CD4-positive, alpha-beta T cell treated with Interleukin-15 for 1 hour (primary cell): ENCODE data around the gene CDHR3.
"Not testable (repeated sequence)": the region's sequence is repeated elsewhere in the genome, so short reads cannot be mapped to it uniquely, and the experiment has no call there.

Experiments
- DNase-seq: peaks from one replicate; pipeline ENCODE4 v3.0.0-alpha.2; 2020

The CDHR3 gene

DNA sequence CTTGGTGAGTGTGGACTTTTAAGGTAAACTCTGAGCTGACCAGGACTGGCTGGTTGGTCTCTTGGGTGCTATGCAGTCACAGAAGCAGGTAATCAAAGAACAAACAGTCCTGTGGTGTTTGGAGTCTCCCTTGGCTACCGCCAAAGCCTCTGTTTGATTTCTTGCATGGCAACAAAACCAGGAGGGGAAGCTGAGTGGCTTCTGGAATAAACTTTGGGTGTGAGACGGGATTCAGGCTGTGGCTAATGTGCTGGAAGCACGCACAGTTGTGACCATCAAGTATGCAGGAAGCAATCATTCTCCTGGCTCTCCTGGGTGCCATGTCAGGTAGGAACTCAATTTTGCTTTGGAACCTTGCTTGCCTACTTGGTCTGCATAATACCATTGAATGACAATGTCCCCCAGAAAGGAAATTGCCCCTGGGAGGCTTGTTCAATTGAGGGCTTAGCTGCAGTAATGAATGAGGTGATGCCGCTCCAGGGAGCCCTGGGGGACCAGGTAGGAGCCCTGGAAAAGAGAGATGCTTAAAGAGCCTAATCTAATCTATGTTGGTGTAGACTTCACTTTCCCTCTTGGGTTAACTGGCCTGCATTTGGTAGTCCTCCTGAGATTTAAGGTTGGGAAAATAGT lies at the start of gene CDHR3:
CDHR3 (plus strand) TSS at position 227 of the 630 bp plus-strand sequence; CDS start at position 282, 55 bp downstream.
- no peak for DNase-seq

DNA sequence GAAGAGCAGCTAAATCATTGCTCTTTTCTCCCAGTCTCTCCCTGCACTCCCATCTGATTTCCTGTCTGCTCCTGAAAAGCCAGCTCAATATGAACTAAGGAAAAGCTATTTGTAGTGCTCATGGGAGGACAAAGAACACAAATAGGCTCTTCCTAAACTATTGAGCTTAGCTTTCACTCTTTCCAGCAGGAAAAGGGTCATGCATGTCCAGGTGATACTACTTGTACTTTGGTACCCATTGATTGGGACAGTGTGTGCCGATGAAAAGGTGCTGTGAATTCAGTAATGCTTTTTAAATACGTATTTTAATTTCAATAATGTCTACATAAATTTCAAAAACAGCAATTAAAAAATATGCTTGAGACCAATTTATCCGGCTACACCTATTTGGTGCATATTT lies 49.1 kb upstream of the CDHR3 start:
- no peak for DNase-seq

- no peak for DNase-seq
Measured at GRCh38 chr7:105916603-105917002, 46.5 kb upstream of the CDHR3 start.

DNA sequence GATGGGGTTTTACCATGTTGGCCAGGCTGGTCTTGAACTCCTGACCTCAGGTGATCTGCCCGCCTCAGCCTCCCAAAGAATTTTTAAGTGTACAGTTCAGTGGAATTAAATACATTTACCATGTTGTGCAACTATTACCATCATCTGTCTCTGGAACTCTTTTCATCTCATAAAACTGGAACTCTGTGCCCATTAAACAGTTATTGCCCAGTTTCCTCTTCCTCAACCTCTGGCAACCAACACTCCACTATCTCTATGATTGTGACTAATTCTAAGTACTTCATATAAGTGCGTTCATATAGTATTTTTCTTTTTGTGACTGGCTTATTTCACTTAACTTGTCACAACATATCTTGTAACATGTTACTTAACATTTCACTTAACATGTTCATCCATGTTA lies 45.4 kb upstream of the CDHR3 start:
- DNase-seq: no peak

GRCh38 chr7:105920766-105921165 lies 42.3 kb upstream of the CDHR3 start:
- no peak for DNase-seq

GRCh38 chr7:105924945-105925344 lies 38.1 kb upstream of the CDHR3 start:
- DNase-seq: no peak

DNA sequence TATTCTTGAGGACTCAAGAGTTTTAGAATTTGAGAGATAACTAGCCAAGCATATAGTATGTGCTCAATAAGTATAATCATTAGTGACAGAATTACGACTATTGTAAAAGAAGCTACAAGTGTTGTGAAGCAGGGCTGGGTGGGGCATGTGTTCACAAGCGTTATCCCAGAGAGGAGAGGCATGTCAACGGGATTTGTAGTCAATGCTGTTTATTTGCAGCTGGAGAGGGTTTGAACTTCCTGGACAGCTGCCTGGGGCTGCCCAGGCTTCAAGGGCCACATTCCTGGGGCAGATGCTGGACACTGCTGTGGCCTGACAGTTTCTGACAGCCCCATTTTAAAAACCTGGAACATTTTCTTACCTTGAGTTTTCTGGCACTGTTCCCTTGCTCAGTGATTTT lies 36.9 kb upstream of the CDHR3 start:
- no peak for DNase-seq

DNA sequence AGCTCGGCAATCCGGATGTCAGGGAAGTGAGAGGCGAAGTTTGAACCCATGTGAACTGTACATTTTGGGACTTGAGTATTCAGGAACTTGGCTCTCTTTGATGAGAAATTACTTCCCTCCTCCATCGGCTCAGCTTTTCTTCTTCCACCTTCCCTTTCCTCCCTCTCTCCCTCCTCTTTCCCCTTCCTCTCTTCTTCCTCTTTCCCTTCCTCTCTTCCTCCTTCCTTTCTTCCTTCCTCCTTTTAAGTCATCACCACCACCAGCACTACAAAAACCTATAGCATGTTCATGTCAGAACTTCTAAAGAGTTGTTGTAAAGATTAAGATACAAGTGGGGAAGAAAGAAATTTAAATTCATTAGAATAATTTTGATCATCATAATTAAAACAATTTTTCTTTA lies 31.9 kb upstream of the CDHR3 start:
- DNase-seq: no peak

DNA sequence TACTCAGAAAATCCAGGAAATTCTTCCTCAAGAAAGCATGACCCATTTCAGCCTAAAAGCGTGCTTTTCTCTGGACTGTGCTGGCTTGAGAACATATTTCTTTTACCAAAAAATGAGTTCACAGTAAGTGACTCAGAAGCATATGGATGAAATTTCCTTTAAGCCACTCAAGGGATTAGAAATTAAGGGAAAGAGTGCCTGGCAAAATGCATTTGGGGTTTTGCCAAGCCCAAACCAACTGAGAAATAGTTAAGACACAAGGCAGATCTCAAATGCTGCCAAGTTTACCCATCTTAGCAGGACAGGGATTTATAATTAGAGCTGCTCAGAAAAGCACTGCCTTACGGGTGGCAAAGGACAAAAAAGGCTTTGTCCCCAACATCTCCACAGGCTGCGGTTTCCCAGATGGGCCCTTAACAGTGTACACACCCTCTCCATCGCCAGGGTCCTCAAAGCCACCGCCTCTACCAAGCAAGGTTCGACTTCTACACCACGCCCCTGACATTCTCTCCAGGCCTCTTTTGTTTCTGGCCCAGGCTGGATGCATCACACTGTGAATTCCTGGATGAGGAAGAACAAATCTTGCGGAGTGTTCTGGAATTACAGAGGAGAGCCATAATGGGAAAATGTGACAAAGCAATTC lies 30.1 kb upstream of the CDHR3 start:
- DNase-seq: no peak

GRCh38 chr7:105934572-105935185 lies 28.4 kb upstream of the CDHR3 start:
- no peak for DNase-seq

DNA sequence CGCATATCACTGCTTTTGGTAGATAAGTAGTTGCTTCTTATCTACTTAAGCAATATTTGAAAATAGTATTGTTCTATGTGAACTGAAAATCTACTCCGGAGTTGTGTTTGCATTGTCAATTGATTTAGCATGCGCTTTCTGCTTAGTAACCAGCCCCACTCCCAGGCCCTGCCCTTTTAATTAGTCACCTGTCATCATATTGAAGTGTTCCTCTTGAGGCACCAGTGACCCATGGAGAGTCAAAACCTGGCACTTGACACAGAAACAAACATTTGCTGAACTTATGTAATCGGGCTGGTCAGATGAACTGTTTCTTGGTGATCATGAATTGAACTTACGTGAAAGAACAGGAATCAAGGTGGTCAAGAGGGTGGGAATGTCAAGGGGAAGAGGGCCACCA lies 27.8 kb upstream of the CDHR3 start:
- DNase-seq: no peak

- DNase-seq: no peak
Measured at GRCh38 chr7:105937411-105937810, 25.7 kb upstream of the CDHR3 start.

- DNase-seq: no peak
Measured at GRCh38 chr7:105940109-105940508, 23.0 kb upstream of the CDHR3 start.

GRCh38 chr7:105941596-105941995 lies 21.5 kb upstream of the CDHR3 start:
- no peak for DNase-seq

DNA sequence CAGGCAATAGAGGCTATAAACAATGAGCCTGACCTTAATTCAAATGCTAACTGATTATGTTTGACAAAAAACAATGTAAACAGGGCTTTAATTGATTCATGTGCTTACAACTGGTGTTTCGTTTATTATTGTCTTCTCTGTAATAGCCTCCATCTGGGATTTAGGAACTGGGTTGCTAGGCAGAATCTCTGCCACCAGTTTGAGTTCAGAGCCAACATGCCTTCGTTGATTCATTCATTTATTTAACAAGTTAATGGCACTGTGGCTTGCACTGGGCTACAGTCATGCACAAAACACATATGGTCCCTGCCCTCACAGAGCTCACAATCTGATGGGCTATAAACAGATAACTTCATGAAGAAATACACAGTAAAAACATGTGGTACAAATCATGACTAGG lies 19.6 kb upstream of the CDHR3 start:
- no peak for DNase-seq

GRCh38 chr7:105945848-105946247 lies 17.2 kb upstream of the CDHR3 start:
- no peak for DNase-seq

GRCh38 chr7:105951597-105951996 lies 11.5 kb upstream of the CDHR3 start:
- DNase-seq: no peak

- DNase-seq: no peak
Measured at GRCh38 chr7:105952917-105953595, 10.0 kb upstream of the CDHR3 start.

DNA sequence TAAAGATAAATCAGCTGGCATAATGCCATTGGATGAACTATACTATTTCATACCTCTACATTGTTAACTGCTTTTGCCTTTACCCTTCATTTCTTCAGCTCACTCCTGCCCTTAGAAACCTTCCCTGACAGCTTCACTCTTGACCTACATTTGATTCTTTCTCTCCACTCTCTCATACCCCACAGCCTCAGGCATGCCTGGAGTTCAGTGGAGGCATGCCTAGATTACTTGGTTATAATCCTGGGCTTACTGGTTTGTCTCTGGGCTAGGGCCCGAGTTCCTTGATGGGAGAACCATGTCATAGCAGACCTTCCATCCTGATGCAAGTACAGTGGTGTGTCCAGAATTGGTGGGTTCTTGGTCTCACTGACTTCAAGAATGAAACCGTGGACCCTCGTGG lies 8.4 kb upstream of the CDHR3 start:
- no peak for DNase-seq

DNA sequence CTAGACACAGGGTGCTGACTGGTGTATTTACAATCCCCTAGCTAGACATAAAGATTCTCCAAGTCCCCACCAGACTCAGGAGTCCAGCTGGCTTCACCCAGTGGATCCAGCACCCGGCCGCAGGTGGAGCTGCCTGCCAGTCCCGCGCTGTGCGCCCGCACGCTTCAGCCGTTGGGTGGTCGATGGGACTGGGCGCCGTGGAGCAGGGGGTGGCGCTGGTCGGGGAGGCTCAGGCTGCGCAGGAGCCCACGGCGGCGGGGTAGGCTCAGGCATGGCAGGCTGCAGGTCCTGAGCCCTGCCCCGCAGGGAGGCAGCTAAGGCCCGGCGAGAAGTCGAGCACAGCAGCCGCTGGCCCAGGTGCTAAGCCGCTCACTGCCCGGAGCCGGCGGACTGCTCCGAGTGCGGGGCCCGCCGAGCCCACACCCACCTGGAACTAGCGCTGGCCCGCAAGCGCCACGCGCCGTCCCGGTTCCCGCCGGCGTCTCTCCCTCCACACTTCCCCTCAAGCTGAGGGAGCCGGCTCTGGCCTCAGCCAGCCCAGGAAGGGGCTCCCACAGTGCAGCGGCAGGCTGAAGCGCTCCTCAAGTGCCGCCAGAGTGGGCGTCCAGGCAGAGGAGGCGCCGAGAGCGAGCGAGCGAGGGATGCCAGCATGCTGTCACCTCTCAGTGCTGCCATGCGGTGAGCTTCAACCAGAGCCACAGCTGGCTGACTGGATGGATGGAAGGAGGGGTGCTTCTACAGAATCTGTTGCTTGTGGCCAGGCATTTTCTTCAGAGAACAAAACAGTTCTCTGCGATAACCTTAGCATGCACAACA lies 7.2 kb upstream of the CDHR3 start:
- not testable (repeated sequence) for DNase-seq

DNA sequence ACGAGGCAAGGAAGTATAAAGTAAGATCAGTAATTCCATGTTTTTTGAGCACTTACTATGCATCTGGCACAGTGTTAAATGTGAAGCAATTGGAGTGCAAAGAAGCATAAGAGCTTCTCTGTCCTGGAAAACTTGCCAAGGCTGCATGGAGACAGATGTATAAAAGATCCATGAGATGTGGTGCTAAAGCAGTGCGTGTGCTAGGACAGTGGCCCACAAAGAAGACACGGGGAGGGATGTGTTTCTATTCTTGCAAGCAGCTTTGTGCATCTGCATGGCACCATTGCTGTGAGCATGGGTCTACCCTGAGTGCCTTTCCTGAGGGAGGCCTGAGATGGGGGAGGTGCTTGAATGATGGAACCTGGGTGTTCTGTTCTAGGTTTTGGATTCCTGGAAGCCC lies 5.1 kb upstream of the CDHR3 start:
- no peak for DNase-seq

GRCh38 chr7:105962353-105962752 lies 711 bp upstream of the CDHR3 start:
- no peak for DNase-seq

GRCh38 chr7:105971845-105972244 lies 8.8 kb downstream of the CDHR3 start:
- no peak for DNase-seq
